OCI-M2 (cell line): Measurements from ENCODE around the gene CDHR5.
"Not testable (repeated sequence)": the region's sequence is repeated elsewhere in the genome, so short reads cannot be mapped to it uniquely, and the experiment has no call there.

Experiments used
- DNase-seq: peaks from one replicate; lab custom pipeline; 2025; ENCODE audit not compliant: unreplicated experiment; lab: John Stamatoyannopoulos, UW

The CDHR5 gene

DNA sequence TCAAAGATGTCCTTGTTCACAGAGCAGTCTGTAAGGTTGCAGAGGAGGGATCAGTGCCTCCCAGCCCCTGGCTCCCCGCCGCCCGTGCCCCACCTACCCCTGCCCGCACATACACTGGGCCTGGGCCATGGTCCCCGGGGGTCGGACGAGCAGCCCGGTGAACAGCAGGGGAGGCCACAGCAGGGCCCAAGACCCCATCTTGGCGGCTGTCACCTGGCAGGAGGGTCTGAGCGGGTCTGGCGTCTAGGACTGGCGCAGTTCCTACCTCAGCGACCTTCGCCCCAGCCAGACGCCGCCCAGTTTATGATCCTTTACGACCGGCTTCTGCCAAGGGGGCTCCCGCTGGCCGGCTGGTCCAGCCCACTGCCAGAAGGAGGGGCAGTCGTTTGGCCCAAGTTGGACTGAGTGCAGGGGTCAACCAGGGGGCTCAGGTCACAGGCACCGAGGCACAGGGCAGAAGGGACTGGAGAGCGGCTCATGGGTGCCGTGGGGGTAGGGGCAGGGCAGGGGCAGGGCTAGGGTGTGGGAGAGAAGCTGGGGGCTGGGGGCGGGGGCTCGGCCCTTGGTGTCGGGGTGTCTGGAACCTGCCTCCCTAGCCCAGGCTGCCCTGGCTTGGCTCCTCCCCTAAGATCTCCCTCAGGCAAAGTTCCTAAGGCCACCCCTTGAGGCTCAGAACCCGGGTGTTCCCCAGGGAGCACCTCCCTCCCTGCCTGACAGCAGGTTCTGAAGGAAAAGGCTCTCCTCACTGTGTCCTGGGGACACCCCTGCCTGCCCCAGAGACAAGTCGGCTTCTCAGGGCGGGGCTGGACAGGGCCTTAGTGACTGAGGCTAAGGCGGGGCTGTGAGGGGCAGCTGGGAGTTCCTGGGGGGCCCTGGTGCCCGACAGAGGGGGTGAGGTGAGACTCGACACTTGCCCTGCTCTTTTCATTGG lies at the start of gene CDHR5:
CDHR5 (minus strand) TSS at position 251 of the 931 bp plus-strand sequence; CDS start at position 198, 53 bp downstream.
- DNase-seq, result no peak

DNA sequence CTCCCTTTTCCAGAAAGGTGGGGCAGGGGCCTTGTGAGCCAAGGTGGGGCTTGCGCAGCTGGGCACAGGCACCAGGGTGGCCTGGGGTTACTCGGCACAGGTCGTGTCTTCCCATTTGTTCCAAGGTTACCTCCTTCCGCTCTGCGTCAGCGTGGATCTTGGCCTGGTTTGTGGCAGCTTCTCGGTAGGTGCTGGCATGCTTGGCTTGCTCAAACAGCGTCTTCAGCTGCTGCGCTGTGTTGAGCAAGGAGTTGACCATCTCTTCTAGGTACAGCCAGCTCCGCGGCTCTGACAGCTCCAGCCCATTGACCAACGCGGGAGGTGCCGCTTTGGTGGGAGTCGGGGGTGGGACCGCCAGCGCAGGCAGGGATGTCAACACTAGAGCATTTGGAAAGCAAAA lies 49.7 kb upstream of the CDHR5 start:
- DNase-seq, result no peak

DNA sequence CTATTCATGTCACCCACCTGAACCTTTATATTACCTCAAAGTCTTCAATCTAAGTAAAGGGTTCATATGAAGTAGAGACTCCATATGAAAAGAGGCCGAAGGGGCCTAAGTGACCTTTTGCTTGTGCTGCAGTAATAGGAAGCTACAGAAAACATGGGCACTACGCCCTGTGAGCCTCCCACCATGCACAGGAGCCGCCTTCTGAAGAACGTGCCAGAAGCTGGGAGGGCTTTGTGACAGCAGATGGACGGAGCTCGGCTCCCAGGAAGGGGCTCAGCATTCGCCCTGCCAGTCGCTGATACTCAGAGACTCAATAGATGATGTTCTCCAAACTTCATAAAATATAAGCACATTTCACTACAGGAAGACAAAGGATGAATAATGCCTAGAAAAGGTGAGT lies 49.1 kb upstream of the CDHR5 start:
- no peak for DNase-seq

GRCh38 chr11:665704-666281 lies 41.0 kb upstream of the CDHR5 start:
- no peak for DNase-seq

DNA sequence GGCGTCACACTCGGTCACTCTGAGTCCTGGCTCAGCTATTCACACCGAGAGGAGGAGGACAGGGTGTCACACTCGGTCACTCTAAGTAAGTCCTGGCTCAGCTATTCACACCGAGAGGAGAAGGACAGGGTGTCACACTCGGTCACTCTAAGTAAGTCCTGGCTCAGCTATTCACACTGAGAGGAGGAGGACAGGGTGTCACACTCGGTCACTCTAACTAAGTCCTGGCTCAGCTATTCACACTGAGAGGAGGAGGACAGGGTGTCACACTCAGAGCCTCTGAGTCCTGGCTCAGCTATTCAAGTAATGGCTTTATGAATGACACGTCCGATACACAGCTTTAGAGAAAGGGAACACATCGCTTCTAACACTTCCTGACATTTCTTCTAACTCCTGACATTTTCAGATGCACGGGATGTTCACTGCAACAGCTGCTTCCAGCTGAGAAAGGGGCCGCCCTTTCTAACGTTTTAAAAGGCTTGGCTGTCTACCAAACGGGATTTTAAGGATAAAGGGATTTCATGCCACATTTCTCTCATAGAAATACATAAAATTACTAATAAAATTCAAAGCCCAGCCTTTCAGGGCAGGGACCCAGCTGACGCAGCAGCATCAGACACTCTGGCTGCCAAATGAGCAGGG lies 40.4 kb upstream of the CDHR5 start:
- no peak for DNase-seq

DNA sequence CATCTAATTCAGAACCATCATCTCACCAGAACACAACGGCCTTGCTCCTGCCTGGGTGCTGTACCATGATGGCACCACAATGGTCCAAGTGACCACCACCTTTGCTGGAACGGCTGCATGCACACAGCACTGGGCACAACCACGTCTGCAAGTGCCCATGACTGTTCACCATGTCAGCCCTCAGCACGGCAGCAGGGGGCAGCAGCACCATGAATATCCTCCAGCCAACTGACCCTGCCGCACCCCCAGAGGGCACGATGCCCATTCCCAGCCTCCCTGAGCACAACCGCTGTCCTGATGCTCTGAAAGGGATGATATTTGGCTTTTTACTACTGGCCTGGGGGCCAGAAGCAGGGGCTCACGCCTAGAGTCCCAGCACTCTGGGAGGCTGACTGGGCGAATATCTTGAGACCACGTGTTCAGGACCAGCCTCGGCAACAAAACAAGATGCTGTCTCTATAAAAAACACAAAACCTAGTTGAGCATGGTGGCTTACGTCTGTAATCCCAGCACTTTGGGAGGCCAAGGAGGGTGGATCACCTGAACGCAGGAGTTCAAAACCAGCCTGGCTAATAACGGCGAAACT lies 38.0 kb upstream of the CDHR5 start:
- no peak for DNase-seq

DNA sequence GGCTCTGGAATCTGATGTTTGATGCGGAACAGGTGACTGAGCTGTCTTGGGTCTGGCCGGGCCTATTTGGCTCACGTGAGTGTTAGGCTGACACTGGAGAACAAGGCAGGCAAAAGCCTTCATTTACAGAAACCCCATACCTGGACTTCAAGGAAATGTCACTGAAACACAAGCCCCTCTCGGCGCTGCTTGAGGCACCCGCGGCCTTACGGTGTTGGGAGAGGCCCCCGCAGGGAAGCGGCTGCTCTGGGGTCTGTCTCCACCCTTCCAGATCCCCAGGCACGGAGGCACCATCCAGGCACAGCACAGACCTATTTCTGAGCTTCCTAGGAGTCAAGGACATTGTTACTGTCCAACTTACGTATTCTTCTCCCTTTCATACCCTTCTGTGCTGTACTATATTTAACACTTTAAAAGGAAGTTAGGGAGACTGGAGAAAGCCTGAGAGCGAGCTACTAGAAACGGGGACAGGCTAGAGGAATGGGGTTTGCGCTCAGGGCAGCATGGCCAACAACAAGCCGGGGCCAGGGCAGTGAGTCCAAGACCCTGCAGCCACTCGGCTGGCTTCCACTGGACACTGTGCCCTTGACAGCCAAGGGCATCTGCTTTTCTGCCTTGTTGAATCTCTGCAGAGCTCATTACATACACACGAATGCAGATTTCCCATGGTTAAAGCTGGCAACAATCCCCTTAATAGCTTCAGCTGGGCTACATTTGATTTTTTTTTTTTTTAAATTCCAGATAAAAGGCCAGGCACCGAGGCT lies 36.1 kb upstream of the CDHR5 start:
- no peak for DNase-seq

GRCh38 chr11:660281-660680 lies 35.5 kb upstream of the CDHR5 start:
- DNase-seq, result no peak

DNA sequence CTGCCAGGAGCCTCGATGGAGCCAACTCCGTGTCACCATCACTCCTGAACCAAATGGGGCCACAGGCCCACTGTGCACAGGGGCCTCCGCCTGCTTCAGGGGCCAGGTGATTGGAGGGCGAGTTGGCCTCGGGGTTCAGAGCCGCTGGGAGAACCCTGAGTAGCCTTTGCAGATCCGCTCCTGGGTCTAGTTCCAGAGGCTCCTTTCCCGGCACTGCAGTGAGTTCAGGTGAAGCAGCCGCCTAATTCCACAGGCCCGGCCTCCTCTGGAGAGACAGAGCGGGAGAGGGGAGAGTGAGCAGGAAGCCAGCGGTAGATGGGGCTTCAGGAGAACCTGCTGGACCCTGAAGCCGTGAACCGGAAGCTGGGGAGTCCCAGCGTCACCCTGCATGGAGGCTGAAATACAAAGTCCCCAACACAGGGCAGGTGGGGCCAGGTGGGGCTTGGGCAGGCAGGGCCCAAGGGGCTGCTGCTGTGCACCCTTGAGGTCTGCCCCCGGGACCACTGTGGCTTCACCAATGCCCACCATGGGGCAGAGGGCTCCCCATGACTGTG lies 34.9 kb upstream of the CDHR5 start:
- no peak for DNase-seq

GRCh38 chr11:657691-658126 lies 33.0 kb upstream of the CDHR5 start:
- DNase-seq, result no peak

DNA sequence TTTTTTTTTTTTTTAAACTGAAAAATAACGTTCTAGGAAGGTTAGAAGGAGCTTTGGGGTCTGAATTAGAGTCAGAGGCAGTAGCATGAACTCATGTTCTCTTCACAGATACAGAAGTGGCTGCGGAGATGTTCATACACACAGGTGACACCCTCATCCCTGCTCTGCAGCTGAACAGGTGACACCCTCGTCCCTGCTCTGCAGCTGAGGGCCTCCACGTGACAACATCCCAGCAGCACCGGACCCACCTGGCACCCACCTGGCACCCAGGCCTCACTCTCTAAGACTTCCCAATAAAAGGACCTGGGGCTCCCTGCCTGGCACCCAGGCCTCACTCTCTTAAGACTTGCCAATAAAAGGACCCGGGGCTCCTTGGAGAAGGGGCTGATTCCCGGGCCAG lies 32.1 kb upstream of the CDHR5 start:
- DNase-seq, result no peak

DNA sequence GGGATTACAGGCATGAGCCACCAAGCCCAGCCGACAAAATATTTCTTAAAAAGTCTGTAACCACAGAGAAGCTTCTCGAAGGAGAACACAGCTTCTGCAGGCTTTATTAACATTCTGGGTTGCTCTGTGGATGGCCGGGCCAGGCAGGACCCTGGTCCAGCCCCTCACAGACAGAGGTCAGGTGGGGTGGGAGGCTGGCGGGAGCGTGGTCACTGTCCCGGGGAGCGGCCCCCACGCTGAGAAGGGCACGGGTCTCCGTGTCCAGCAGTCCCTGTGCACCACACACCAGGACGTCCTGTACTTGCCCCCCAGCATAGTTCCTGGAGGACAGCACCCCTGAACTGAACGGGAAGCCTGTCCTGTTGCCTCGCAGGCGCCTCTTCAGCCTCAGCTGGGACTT lies 31.7 kb upstream of the CDHR5 start:
- no peak for DNase-seq

GRCh38 chr11:655036-655726 lies 30.4 kb upstream of the CDHR5 start:
- no peak for DNase-seq

GRCh38 chr11:654444-654843 lies 29.7 kb upstream of the CDHR5 start:
- not testable (repeated sequence) for DNase-seq

DNA sequence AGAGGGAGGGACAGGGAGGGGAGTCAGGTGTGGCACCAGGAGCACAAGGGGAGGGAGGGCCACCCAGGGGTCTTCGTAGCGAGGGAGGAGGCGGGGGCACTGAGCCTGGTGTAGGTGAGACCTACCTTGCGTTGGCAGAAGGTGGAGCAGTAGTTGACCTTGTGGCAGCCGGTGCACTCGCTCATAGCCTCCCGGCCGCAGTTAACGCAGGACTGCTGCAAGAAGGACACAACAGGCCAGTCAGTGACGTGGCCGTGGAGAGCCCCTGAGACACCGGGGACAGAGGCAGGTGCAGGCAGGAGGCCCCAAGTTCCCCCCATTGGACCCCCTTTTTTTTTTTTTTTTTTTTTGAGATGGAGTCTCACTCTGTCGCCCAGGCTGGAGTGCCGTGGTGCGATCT lies 29.1 kb upstream of the CDHR5 start:
- DNase-seq, result no peak

GRCh38 chr11:653136-653535 lies 28.4 kb upstream of the CDHR5 start:
- DNase-seq, result not testable (repeated sequence)

DNA sequence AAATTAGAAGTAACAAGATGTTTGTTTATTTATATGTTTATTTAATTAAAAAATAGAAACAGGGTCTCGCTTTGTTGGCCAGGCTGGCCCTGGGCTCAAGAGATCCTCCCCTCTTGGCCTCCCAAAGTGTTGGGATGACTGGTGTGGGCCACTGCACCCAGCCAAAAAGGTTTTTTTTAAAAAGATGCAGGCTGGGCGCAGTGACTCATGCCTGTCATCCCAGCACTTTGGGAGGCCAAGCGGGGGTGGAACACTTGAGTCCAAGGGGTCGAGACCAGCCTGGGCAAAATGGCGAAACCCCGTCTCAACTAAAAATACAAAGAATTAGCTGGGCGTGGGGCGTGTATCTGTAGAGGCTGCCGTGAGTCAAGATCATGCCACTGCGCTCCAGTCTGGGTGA lies 25.7 kb upstream of the CDHR5 start:
- no peak for DNase-seq

DNA sequence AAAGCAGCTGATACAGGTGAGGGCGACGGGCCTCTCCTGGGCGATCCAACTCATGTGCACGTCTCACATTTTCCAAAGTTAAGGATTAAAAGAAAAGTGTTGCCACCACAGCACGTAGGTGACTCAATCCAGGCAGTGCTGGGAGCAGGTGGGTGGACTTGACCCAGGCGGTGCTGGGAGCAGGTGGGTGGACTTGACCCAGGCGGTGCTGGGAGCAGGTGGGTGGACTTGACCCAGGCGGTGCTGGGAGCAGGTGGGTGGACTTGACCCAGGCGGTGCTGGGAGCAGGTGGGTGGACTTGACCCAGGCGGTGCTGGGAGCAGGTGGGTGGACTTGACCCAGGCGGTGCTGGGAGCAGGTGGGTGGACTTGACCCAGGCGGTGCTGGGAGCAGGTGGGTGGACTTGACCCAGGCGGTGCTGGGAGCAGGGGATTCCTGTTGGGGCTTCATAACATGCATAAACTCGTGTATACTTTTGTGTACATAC lies 23.0 kb upstream of the CDHR5 start:
- not testable (repeated sequence) for DNase-seq

GRCh38 chr11:646214-646613 lies 21.5 kb upstream of the CDHR5 start:
- DNase-seq, result no peak

GRCh38 chr11:645536-645935 lies 20.8 kb upstream of the CDHR5 start:
- DNase-seq, result no peak
